Iris pigment epithelial cell (primary cell): ENCODE results near the gene ABCC3.

Experiments
- DNase-seq: peaks from one replicate; pipeline ENCODE4 v3.0.0-alpha.2; 2011; ENCODE audit warnings: low read depth

The ABCC3 gene

GRCh38 chr17:50627036-50627781 is 7.5 kb upstream of the ABCC3 start:
- no peak for DNase-seq

GRCh38 chr17:50627782-50628601 is 6.7 kb upstream of the ABCC3 start:
- DNase-seq, result no peak

- no peak for DNase-seq
Observed at GRCh38 chr17:50629902-50630301, 4.8 kb upstream of the ABCC3 start.

DNA sequence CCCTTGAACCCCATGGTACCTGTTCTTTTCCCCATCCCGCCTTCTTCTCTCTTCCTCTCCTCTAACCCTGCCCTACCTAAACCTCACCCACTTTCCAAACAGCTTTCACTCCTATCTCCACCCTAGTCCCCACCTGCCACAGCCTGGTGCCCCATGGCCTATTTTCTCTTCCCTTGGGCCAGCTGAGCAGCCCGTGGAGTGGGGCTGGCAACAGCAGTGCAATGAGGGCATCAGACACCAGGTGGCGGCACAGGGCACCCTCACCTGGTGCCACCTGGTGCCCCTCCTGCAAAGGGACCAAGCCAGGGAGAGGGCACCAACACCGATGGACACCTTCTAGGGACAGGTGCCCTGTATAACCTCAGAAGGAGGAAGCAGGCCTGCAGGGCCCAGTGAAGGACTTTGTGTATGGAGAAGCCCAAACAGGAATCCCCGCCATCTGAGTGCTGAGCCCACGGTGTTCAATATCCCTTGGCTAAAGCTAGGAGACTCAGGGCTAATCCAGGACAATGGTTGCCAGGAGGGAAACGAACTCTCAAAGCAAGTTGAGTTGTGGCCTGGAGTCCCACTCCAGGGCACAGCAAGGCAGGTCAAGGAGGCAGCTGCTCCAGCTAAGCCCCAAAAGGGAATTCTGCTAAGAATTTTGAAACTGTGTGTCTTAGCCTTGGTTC is 4.0 kb upstream of the ABCC3 start:
- DNase-seq, result no peak

GRCh38 chr17:50631195-50631907 is 3.3 kb upstream of the ABCC3 start:
- no peak for DNase-seq

- DNase-seq, result no peak
Observed at GRCh38 chr17:50631908-50632571, 2.6 kb upstream of the ABCC3 start.

- no peak for DNase-seq
Observed at GRCh38 chr17:50632637-50633036, 2.0 kb upstream of the ABCC3 start.

GRCh38 chr17:50633683-50634082 is 998 bp upstream of the ABCC3 start:
- DNase-seq, result no peak

- no peak for DNase-seq
Observed at GRCh38 chr17:50634915-50635731, 442 bp downstream of the ABCC3 start.

DNA sequence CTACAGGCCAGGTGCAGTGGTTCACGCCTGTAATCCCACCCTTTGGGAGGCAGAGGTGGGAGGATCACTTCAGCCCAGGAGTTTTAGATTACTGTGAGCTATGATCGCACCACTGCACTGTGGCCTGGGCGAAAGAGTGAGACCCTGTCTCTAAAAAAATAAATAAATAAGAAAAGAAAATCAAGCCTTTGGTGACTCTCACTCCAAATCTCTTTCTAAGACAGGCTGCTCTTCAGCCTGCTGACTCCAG is 976 bp downstream of the ABCC3 start:
- no peak for DNase-seq

DNA sequence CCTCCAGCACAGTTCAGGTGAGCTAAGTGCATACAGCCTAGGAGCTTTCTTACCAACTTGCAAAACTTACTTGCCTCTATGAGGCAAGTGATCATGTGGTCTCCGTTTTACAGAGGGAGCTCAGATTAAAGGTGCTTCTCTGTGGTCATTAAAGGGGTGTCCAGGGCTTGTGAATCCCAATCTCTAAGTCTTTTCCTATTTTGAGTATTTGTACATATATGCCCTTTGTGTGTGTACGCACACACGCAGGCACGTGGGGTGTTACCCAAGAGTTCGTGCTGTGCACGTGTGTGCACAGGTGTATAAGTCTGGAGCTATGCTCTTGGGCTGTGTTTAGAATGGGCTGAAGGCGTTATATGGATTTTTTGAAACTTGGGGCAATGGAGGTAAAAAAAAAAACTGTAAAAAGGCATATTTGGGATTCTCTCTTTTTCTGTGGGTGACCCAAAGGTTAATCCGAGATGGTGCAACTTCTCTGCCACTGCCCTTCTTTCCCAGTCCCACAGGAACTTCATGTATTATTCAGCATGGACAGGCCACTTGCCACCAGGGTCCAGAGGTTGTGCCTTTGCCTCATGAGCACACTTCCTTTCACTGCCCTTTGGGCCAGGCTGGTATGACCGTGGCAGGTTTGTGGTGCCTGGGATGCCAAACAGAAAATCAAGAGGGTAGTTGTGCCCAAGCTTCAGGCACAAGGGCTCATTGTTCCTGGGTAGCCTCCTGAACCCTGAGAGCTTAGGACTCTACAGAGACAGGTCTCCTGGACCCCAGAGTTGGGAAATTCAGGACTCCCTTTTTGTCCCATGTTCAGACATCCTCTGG is 1.5 kb downstream of the ABCC3 start:
- DNase-seq, result no peak

DNA sequence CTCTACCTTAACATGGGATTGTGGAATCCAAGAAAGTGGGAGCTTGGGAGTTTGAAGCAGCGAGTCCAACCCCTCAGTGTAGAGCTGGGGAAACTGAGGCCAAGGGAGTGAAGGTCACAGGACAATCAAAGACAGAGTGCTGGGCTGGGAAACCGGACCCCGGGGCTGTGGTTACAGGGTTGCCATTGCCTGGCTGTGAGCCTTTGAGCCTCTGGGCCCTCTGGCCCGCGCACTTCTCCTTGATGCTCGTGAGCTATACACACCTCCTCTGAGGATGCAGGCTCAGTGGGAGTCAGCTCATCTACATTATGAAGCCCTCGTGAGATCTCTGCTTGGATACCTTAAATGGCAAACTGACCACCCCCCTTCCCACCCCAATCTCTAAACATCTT is 2.1 kb downstream of the ABCC3 start:
- no peak for DNase-seq

- DNase-seq, result no peak
Observed at GRCh38 chr17:50637829-50638605, 3.3 kb downstream of the ABCC3 start.

- no peak for DNase-seq
Observed at GRCh38 chr17:50638606-50638965, 3.9 kb downstream of the ABCC3 start.

- peak; percentile 92 for DNase-seq
Observed at GRCh38 chr17:50638966-50639713, 4.5 kb downstream of the ABCC3 start.

- no peak for DNase-seq
Observed at GRCh38 chr17:50640686-50641351, 6.1 kb downstream of the ABCC3 start.

DNA sequence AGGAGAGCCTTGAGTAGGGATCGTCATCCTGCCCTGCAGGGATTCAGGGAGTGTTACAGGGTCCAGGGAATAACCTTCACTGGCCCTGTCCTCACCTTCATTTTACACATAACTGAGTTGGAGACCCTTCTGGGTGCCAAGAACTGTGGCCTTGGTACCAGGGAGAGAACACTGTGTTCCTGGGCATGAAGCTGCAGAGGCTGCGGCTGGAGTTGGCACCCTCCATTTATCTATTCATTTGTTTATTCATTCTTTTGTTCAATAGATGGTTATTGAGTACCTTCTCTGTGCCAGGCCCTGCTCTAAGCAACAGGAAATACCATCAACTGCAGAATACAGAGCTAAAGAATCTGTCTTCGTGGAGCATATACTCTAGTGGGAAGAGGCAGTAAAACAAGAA is 6.7 kb downstream of the ABCC3 start:
- no peak for DNase-seq

- DNase-seq, result no peak
Observed at GRCh38 chr17:50642071-50642721, 7.5 kb downstream of the ABCC3 start.
